AG09309 (cell line): ENCODE results near the gene EFR3B.

ENCODE experiments used
- DNase-seq: peaks from one replicate; pipeline ENCODE4 v3.0.0-alpha.2; 2010; ENCODE audit warnings: low read depth
- H3K4me3 ChIP-seq: 2 replicates; pipeline ENCODE4 v1.5.1; 2011; ENCODE audit warnings: mild to moderate bottlenecking, low read depth, low read length, moderate library complexity; ENCODE audit not compliant: control insufficient read depth
- TF ChIP-seq, protein P1 (sequence below): IDR thresholded peaks from 2 replicates; pipeline ENCODE4 v1.5.1; 2011; ENCODE audit warnings: mild to moderate bottlenecking, low read depth, low read length, inconsistent platforms; ENCODE audit not compliant: insufficient read depth, control insufficient read depth; ENCODE audit errors: missing control alignments

The EFR3B gene

DNA sequence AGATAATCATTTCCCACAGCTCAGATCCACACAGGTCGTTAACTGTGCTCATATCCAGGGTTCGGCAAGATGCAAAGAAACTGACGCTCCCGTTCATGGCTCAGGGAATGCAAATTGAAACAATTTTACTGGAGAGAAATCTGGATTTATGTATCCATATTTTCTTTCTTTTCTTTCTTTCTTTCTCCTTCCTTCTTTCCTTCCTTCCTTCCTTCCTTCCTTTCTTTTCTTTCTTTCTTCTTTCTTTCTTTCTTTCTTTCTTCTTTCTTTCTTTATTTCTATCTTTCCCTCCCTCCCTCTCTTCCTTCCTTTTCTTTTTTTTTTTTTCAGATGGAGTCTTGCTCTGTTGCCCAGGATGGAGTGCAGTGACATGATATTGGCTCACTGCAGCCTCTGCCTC is 146.5 kb downstream of the EFR3B start:
- TF ChIP-seq, protein P1, sequence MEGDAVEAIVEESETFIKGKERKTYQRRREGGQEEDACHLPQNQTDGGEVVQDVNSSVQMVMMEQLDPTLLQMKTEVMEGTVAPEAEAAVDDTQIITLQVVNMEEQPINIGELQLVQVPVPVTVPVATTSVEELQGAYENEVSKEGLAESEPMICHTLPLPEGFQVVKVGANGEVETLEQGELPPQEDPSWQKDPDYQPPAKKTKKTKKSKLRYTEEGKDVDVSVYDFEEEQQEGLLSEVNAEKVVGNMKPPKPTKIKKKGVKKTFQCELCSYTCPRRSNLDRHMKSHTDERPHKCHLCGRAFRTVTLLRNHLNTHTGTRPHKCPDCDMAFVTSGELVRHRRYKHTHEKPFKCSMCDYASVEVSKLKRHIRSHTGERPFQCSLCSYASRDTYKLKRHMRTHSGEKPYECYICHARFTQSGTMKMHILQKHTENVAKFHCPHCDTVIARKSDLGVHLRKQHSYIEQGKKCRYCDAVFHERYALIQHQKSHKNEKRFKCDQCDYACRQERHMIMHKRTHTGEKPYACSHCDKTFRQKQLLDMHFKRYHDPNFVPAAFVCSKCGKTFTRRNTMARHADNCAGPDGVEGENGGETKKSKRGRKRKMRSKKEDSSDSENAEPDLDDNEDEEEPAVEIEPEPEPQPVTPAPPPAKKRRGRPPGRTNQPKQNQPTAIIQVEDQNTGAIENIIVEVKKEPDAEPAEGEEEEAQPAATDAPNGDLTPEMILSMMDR: no peak
- H3K4me3 ChIP-seq: no peak overlapping the region
- DNase-seq: no peak

DNA sequence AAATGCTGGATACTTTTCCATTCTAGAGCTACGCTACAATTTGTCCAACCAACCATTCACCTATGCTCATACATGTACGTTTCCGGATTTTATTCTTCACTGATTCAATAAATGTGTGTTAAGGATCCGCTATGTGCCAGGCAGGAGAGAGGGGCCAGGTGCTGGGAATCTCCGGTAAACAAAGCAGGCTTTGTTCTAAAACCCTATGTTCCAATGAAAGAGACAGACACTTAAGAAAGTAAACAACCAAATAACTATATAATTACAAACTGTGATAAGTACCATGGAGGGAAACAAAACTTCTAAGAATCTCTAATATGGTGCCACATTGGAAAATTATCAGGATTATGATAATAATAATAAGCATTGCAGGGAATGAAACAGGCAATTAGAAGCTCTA is 148.7 kb downstream of the EFR3B start:
- TF ChIP-seq, protein P1: no peak
- DNase-seq: no peak
- no peak overlapping the region for H3K4me3 ChIP-seq

GRCh38 chr2:25194576-25195122 is 152.8 kb downstream of the EFR3B start:
- TF ChIP-seq, protein P1: no peak
- no peak overlapping the region for H3K4me3 ChIP-seq
- no peak for DNase-seq

DNA sequence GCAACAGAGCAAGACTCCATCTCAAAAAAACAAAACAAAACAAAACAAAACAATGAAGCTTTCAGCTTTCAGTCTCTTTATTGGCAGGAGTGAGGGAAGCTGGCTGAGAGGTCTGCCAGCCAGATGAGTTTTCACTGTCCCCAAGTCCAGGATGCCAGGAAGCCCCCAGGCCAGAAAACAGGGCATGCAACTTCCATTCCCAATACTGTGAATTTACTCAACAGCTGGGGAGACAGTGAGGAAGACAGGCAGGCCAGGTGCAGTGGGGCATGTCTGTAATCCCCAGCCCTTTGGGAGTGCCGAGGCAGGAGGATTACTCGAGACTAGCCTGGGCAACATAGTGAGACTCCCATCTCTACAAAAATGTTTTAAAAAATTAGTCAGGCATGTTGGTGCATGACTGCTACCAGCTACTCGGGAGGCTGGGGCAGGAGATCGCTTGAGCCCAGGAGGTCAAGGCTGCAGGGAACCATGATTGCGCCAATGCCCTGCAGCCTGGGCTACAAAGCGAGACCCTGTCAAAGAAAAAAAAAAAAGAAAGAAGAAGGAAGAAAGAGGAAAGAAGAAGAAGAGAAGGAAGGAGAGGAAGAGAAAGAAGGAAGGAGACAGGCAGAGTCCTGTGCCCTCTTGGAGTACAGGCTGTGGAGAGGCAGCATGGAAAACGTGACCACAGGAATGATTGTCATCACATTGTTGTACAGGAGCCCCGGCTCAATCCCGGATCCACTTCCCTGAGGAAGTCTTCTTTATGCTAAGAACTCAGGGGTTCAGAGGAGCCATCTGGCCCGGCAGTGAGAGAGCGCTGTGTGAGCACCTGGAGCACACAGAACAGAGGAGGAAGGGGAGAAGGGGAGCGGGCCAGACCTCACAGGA is 155.7 kb downstream of the EFR3B start:
- no peak for DNase-seq
- H3K4me3 ChIP-seq: no peak overlapping the region
- TF ChIP-seq, protein P1: no peak

GRCh38 chr2:25198209-25198525 is 156.3 kb downstream of the EFR3B start:
- TF ChIP-seq, protein P1: no peak
- no peak overlapping the region for H3K4me3 ChIP-seq
- no peak for DNase-seq

DNA sequence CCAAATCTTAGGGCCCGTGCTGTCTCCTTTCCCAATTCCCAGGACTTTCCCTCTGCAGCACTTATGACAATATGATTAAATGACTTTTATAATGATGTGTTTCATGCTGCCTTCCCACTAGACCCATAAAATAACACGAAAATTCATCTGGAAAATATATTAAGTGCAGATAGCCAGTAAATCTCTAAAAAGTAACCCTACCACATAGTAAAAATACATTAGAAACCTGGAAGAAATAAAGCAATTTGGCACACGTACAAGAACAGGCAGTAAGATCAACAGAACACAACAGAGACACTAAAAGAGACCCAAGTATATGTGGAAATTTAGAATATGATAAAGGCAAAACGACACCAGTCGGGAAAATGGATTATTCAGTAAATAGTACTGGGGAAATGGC is 156.7 kb downstream of the EFR3B start:
- no peak overlapping the region for H3K4me3 ChIP-seq
- TF ChIP-seq, protein P1: no peak
- no peak for DNase-seq
